Astrocyte (in vitro differentiated cells and primary cell): ENCODE data around the gene KIAA0513.

Source experiments
- CTCF ChIP-seq: IDR thresholded peaks from 2 replicates; pipeline ENCODE4 v1.5.1; 2011; ENCODE audit warnings: low read depth, mild to moderate bottlenecking, inconsistent platforms, low read length, moderate library complexity; ENCODE audit not compliant: insufficient read depth
- EZH2 ChIP-seq: IDR thresholded peaks from 2 replicates; pipeline ENCODE4 v1.6.1; 2012; ENCODE audit warnings: mild to moderate bottlenecking, low read length, inconsistent platforms; ENCODE audit not compliant: insufficient read depth

GRCh38 chr16:84990782-84991181 is 36.8 kb upstream of the KIAA0513 start:
- TF ChIP-seq EZH2 (no peak), CTCF (no peak)
